H1 (cell line): ENCODE results near the gene GFRA4. TPM values are rescaled to one million over a fixed set of nuclear protein-coding genes. Genes with fewer than 3 reads are reported as not detected.

Source experiments
- SP1 ChIP-seq: IDR thresholded peaks from 2 replicates; pipeline ENCODE4 v1.6.1; 2011; ENCODE audit warnings: low read depth, low read length
- polyA plus RNA-seq, 7 experiments: library from polyadenylated mRNA; depleted of rRNA in 3 of 7; stranded (reverse) in 5 of 7; unstranded in 2 of 7; fragments of >200 nt in 5 of 7; fragments of 200-250 nt in 2 of 7; gene quantifications; 1 replicate in 5 of 7; 2 replicates in 1 of 7; 4 replicates in 1 of 7; pipeline versions ENCODE4 v1.2.1 to v1.2.3, GENCODE V29; 2011 to 2013; ENCODE audit warnings: missing spikeins in 2 of 7, mixed read lengths in 2 of 7
- total RNA-seq: library from RNA; stranded (reverse); fragmentation: NEBNext Ultra II Directional; extraction: Animal tissue kit (Norgen Biotek cat#: 25700); gene quantifications from 2 replicates; pipeline ENCODE4 v1.2.1, GENCODE V29; 2021

Gene GFRA4
- total and polyA plus RNA-seq, 2 of the 8 experiments (the other 6 are each of a cell fraction or from before 2014, with no cell fraction given): 0.05 TPM; not detected in 1

DNA sequence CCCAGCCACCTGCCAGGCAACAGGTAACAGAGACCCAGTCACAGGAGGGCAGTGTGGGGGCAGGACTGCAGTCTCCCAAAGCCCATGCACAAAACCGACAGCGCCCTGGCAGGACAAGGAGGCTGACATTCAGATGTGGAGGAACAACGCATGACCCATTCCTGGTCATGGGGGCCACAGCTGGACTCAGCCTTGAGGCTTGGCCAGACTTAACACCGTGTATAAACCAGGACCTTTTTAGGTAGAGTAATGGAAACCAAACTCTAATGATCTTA lies 8.1 kb downstream of the GFRA4 start (continued):
- TF ChIP-seq SP1: no peak
